Ovary (tissue), 3 donors: ENCODE data around the gene HSD11B1L.

Experiments
- POLR2A ChIP-seq: fragments of 450-650 bp; IDR thresholded peaks from one replicate; pipeline ENCODE4 v1.6.1; 2017; ENCODE audit warnings: antibody characterized with exemption, mild to moderate bottlenecking, moderate library complexity
- TF ChIP-seq, protein P1 (sequence below), 3 donors: fragments of 450-650 bp in 2 of 3; fragments of 200-600 bp in 1 of 3; IDR thresholded peaks; one replicate each; pipeline versions ENCODE4 v1.5.1 to v1.8.0; 2016 to 2022; ENCODE audit warnings: antibody characterized with exemption in 3 of 3, mild to moderate bottlenecking in 1 of 3
- donor health status: DM: no; HTN: no; CAD: no.

GRCh38 chr19:5717215-5717935 is 36.5 kb downstream of the HSD11B1L start:
- TF ChIP-seq, protein P1, sequence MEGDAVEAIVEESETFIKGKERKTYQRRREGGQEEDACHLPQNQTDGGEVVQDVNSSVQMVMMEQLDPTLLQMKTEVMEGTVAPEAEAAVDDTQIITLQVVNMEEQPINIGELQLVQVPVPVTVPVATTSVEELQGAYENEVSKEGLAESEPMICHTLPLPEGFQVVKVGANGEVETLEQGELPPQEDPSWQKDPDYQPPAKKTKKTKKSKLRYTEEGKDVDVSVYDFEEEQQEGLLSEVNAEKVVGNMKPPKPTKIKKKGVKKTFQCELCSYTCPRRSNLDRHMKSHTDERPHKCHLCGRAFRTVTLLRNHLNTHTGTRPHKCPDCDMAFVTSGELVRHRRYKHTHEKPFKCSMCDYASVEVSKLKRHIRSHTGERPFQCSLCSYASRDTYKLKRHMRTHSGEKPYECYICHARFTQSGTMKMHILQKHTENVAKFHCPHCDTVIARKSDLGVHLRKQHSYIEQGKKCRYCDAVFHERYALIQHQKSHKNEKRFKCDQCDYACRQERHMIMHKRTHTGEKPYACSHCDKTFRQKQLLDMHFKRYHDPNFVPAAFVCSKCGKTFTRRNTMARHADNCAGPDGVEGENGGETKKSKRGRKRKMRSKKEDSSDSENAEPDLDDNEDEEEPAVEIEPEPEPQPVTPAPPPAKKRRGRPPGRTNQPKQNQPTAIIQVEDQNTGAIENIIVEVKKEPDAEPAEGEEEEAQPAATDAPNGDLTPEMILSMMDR (IDR thresholded peaks at IDR 0.05), result no peak
- TF ChIP-seq POLR2A, result no peak
